PC-3 (cell line): ENCODE data around the gene RHBDL2.

Experiments used
- CTCF ChIP-seq: fragments of 300-600 bp; sonication (generic); conservative IDR thresholded peaks from 2 replicates; pipeline ENCODE4 v1.5.1; 2017; ENCODE audit warnings: antibody characterized with exemption, low read depth, mild to moderate bottlenecking, low read length
- EZH2 ChIP-seq: fragments of 300-600 bp; sonication (generic); IDR thresholded peaks from one replicate; pipeline ENCODE4 v1.6.1; 2017; ENCODE audit warnings: antibody characterized with exemption, mild to moderate bottlenecking, low read length; ENCODE audit not compliant: unreplicated experiment

- TF ChIP-seq CTCF (no peak), EZH2 (no peak)
Observed at GRCh38 chr1:38872401-38873026, 69.1 kb downstream of the RHBDL2 start.
